ENCODE results near the gene PEA15.

PEA15 gene, protein sequence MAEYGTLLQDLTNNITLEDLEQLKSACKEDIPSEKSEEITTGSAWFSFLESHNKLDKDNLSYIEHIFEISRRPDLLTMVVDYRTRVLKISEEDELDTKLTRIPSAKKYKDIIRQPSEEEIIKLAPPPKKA

DNA sequence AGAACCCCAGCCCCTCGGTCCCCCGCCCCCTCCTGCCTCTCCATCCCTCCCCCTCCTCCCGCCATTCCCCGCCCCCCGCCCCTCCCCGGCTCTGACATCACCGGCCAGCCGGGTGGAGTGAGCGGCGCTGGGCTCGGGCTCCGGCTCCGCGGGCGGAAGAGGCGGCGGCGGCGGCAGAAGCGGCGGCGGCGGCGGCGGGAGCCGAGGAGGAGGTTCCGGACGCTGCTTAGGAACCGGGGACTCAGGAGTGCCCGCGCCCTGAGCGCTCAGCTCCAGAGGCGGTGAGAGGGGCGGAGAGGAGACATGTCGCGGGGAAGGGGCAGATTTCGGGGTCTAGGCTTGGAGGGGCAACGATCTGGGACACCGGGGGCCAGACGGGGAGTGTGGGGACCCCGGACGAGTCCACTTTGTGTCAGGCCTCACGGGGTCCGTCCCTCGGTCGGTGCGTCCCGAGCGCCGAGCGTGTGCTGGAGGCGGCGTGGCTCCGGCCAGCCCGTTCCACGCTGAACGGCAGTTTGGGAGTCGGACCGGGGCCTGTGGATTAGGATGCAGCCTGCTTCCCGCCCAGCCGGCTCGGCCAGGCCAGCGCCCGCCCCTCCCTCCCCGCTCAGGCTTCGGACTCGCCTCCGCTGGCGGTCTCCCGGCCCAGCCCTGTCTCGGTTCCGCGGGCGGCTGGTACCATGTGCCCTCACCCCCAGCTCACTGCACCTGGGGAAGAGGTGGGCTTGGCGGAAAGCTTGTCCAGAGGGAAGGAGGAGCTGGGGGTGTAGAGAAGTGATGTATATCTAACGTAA, at the start of gene PEA15:
PEA15 (plus strand) TSS at position 143 of the 794 bp plus-strand sequence. CDS start 6,161 bp downstream, outside the sequence.
- peak; percentile 79 for DNase-seq

DNA sequence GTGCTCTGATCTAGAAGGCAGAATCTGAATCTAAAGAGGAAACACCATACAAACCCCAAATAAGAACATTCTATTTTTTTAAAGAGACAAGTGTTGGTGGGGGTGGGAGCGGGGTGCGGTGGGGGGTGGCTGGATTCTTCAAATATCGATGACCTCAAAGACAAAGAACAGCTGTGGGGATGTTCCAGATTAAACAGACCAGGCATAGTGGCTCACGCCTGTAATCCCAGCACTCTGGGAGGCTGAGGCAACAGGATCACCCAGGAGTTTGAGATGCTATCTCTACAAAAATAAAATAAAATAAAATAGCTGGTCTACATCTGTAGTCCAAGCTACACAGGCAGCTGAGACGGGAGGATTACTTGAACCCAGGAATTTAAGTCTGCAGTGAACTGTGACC, 48.8 kb upstream of the PEA15 start:
- no peak for DNase-seq

DNA sequence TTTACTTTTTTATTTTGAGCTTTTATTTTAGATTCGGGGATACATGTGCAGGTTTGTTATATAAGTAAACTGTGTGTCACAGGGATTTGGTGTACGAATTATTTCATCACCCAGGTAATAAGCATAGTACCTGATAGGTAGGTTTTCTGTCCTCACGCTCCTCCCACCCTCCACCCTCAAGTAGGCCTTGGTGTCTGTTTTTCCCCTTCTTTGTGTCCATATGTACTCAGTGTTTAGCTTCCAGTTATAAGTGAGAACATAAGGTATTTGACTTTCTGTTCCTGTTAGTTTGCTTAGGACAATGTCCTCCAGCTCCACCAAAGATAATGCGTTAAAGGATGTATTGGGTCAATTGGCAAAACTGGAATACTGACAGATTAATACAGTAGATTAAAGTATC, 48.0 kb upstream of the PEA15 start:
- no peak for DNase-seq

DNA sequence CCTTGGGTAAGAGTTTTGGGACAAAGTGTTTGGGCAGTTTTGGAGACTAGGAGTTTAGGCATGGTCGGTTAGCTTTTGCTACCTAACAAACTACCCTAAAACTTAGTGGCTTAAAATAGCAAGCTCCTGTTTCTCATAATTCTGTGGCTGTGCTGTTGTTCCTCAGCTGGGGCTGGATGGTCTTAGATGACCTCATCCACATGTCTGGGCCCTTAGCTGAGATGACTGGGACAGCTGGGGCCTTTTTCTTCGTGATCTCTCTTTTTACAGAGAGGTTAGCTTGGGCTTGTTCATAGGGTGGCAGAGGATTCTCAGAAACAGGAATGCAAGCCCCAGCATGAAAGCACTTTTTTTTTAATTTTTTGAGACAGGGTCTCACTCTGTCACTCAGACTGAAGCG, 47.2 kb upstream of the PEA15 start:
- DNase-seq: no peak

DNA sequence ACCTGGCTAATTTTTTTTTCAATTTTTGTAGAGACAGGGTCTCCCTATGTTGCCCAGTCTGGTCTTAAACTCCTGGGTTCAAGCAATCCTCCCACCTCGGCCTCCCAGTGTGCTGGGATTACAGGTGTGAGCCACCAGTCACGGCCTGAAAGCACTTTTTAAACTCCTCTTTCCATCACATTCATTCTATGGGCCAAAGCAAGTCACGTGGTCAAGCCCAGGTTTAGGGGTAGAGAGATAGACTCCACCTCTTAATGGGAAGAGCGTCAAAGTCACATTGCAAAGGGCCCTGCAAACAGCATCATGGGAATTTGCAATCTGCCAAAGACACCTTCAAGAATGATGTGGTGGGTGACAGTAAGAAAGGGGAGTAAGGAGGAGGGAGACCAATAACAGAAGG, 46.6 kb upstream of the PEA15 start:
- DNase-seq: no peak

DNA sequence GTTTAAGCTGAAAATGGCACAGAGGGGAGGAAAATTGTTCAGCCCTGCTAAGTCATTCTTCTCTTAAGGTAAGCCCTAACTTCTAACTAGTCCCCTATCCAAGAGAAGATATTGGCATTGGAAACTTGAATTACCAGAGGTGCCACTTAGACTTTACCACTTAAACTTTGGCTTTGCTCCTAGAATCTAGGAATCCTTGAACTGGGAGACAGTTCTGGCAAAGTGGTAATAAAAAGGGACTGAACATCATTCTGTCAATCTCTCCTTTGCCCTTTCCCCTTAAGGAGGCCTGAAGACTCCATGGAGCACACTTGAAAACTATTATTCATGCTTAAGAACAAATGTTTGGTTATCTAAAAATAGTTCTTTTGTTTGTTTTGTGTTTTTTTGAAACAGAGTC, 45.3 kb upstream of the PEA15 start:
- DNase-seq: no peak

DNA sequence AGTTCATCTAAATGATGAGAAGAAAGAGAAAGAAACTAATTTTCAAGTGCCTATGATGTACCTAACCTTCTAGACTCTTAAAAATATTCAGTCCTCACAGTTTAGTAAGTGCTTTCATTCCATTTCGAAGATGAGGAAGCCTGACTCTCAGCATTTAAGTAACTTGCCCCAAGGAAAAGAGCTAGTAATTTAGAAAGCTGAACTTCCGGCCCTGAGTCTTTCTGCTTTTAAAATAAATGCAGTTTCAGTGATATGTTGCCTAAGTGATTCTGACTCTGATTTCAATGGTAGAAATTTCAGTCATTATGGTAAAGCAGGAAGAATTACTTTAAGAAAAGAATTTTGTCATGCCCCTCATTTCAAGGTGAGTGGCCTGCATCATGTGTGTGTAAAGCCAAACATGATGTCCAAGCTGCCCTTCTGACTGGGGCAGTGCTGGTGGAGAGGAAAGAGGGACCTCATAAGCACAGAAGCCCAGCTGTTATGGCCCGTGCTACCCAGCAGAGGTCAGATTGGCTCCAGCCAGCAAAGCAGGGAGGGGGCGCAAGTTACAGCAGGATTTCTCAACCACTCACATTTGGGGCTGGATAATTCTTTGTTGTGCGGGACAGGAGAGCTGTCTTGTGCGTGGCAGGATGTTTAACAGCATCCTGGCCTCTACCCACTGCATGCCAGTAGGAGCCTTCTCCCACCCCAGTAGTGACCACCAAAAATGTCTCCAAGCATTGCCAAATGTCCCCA, 43.0 kb upstream of the PEA15 start:
- no peak for DNase-seq

DNA sequence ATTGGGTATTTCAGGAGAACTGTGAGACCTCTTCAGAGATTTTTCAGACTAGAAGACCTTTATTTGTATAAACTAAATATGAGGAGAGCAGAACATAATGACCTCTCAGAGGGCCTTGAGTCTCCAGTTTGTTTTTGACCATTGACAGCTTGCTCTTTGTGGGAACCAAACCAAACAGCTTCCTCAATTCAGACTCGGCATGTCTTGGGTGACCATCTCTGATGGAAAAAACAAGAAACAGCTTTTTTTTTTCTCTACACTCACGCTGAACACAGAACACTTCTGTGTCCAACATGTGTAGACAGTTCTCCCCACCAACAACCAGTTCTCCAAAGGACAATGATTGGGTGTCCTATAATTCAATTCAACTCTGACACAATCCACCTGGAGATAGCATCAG, 42.3 kb upstream of the PEA15 start:
- no peak for DNase-seq

DNA sequence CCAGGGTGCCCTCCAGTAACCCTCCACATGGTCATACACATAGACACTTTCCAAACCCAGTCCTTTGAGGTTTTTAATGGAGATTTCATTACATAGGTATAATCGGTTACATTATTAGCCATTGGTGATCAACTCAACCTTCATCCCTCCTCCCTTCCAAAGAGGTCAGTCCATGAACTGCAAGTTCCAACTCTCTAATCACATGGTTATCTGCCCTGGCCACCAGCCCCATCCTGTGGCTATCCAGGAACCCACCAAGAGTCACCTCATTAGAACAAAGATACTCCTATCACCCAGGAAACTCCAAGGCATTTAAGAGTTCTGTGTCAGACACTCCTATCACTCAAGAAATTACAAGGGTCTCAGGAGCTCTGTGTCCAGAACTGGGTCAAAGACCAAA, 41.6 kb upstream of the PEA15 start:
- no peak for DNase-seq

DNA sequence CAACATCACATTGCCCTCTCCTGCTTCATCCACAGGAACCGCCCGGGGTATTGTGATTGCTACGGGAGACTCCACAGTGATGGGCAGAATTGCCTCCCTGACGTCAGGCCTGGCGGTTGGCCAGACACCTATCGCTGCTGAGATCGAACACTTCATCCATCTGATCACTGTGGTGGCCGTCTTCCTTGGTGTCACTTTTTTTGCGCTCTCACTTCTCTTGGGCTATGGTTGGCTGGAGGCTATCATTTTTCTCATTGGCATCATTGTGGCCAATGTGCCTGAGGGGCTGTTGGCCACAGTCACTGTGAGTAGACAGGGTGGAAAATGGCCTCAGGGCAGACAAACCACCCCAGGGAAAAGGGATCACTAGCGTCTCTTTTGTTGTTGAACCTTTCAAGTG, 41.1 kb upstream of the PEA15 start:
- DNase-seq: no peak

DNA sequence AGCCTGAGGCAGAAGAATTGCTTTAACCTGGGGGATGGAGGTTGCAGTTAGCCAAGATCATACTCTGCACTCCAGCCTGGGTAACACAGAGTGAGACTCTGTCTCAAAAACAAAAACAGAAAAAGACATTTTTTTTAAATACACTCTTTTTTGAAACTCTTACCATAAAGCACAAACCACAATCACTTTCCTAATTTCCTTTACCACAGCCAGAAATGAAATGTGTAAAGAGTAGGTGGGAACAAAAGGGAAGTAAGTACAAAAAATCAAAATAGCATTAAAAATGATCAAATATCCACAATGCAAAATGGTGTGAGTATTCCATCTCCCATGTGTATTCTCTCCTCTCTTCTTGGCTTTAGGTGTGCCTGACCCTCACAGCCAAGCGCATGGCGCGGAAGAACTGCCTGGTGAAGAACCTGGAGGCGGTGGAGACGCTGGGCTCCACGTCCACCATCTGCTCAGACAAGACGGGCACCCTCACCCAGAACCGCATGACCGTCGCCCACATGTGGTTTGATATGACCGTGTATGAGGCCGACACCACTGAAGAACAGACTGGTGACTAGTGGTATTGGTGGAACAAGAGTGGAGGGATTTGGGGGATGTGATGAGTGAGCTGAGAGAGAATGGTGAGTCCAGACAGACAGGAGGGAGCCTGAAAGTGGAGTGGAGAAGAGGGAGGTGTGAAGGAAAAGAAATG, 38.9 kb upstream of the PEA15 start:
- no peak for DNase-seq

DNA sequence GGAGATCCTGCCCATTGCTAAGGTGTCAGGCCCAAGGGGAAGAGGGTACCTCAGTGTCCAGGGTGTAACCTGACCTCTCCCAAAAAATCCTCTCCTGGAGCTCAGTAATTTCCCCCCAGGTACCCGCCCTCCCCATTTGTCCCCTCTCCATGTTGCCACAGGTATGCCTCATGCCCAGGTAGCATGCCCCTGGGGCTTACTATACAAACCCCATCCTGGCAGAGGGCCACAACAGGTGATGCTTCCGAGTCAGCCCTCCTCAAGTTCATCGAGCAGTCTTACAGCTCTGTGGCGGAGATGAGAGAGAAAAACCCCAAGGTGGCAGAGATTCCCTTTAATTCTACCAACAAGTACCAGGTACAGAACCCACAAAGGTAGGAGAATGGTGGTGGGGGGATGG, 38.1 kb upstream of the PEA15 start:
- no peak for DNase-seq

DNA sequence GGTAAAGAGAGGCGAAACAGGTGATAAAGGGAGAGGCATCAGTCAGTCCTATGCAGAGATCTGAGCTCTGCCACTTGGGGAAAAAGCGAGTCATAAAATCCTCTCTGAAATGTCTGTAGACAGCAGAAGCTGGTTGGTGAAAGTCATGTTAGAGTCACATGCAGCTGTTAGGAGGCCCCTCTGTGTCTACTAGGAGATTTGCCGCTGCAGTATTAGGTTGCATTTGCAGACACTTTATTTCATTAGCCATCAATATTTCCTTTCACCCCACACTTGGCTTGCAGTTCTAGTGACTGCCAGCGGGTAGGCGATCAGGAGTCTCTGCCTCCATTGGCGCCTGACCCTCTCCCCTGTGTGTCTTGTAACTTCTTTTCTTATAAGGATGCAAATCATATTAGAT, 37.6 kb upstream of the PEA15 start:
- no peak for DNase-seq

DNA sequence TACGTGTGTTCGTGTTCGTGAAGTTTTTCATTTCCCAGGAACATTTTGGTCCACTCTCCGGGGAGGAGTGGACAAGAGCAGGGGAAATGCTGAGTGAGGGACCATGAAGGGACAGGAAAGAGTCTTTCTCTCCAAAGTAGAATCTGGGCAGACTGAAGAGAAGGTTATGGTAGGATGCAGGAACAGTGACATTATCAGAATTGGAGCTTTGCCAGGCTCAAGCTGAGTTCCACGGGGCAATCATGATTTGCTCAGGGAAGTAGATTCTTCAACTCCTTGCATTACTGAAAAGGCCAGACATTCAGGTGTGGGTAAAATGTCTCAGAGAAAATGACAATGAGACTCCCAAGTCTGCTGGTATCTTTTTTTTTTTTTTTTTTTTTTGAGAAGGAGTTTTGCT, 37.2 kb upstream of the PEA15 start:
- DNase-seq: no peak

DNA sequence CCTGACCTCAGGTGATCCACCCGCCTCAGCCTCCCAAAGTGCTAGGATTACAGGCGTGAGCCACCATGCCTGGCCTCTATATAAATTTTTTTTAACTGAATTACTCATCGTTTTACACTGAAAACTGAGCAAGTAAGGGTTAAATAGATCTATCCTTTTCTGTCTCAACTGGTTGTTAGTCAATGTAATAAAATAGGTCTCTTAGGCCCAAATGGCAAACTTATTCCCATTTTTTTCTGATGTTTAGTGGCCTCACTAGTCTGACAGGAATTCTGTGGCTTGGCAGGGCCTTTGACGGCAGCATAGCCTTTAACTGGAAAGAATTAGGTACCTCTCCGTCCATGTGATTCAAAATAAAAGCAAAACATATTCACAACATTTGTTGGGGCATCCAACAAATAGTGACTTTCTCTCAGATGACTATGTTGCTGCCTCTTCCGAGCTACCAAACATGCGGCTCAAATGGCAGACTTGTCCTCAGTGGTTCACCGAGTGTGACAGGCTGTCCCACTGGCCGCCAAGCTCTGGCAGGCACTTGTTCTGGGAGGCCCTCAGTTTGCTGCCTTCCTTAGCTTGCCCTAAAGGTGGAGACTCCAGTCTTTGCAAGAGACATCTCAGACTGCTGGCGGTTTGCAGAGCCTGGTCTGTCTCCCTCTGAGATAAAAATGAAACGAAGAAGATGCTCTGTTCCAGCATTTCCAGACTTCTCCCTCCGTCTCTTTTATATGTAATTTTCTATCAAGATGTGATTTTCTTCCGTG, 36.4 kb upstream of the PEA15 start:
- peak; percentile 40 for DNase-seq

DNA sequence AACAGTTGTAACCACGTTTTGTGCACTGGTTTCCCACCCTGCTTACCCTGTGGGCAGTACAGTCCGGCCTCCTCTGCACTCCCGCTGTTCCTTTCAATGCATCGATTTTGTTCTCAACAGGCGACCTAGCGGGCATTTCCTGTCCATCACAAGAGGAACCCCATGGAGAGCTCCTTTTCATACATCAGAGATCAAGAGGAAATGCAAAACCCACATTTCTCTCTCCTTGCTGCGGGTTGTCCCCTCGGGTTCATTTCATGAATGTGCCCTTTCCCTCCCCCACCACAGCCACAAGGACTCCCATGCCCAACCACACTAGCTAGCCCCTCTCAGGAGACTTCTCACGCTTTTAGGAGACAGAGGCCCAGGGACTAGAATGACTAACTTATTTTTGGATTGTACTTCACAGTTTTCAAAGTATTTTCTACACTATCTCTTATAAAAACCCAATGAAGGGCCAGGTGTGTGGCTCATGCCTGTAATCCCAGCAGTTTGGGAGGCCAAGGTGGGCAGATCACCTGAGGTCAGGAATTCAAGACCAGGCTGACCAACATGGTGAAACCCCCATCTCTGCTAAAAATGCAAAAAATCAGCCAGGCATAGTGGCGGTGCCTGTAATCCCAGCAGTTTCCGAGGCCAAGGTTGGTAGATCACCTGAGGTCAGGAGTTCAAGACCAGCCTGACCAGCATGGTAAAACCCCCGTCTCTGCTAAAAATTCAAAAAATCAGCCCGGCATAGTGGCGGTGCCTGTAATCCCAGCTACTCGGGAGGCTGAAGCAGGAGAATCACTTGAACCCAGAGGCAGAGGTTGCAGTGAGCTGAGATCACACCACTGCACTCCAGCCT, 35.4 kb upstream of the PEA15 start:
- DNase-seq: no peak

DNA sequence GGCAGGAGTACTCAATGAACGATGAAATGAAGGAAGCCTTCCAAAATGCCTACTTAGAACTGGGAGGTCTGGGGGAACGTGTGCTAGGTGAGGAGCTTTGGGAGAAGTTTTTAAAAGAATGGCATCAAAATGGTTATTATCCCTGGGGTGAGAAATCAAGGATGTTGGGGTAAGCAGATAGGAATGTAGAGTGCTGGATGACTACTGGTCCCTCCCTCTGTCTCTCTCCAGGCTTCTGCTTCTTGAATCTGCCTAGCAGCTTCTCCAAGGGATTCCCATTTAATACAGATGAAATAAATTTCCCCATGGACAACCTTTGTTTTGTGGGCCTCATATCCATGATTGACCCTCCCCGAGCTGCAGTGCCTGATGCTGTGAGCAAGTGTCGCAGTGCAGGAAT, 33.8 kb upstream of the PEA15 start:
- DNase-seq: peak; percentile 28

DNA sequence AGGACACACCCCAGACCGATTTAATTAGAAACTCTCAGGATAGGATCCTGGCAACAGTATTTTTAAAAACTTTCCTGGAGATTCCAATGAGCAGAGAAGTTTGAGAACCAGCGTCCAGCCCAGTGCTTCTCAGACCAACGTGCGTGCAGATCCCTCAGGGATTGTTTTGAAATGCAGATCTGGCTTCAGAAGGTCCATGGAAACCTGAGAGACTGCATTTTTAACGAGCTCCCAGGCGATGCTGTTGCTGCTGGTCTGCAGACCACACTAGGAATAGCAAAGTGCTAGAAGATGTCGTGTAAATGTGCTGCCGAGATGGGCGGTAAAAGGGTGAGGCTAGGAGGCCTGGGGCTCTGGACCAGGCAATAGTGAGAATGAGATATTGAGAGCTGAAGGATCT, 33.2 kb upstream of the PEA15 start:
- no peak for DNase-seq

DNA sequence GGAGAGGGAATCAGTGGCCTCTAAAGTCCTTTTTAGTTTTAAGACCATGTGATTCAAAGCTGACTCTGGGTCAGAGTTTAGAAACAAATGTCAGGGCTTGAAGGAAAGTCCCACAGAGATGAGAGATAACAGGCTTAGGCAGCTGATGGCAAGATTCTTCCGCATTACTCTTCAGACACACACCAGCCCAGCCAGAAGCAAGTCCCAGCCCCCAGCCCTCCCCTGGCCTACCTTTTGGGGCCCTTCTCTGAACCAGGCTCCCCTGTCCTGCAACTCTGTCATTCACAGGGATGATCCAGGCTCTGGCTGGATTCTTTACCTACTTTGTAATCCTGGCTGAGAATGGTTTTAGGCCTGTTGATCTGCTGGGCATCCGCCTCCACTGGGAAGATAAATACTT, 28.0 kb upstream of the PEA15 start:
- DNase-seq: no peak

DNA sequence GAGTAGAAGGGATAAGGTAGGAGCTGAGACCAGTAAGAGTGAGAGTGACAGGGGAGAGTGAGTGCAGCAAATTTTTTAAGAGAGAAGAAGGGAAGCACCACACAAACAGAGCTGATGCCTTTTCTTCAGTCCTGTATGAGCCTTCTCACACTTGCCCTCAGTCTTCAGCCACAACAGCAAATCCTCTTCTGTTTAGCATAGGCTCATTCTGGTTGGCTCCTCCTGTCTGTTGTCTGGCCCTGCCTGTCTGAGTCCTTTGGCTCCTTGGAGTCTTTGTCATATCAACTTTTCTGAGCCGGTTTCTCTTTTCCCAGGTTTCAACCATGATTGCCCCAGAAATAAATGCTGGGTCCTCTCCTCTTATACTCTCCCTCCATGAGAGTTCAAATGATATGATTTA, 27.5 kb upstream of the PEA15 start:
- DNase-seq: no peak

DNA sequence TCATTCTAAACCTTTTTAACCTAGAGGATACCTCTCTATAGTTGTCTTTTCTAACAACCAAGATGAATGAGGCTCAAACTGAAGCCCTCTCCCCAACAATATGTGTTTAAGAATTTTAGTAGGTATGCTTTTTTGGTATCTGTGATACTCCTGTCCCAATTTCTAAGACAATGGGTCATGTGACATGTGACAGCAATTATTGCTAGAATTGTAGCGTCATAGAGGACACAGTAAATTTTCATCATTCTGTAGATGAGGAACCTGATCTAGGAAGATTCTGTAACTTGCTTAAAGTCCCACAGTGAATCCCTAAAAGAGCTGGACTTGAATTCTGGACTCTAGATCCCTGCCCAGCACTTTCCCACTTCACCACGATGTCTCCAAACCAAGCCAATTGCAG, 26.5 kb upstream of the PEA15 start:
- DNase-seq: no peak

DNA sequence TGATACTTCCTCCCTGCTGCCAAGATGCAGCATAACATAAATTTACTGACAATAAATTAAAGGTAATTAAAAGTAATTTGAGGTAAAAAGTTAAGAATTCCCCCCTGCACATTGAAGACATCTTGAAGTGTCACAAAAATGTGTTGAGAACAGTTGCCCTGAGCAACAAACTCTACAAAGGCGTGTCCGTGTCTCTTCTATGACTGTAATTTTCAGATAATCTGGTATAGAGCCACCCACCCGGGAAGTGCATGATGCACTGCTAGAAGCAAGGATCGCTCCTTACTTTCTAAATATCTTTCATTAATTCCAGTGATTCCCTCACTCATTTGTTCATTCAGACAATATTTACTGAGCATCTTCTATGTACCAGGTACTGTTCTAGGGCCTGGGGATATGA, 25.8 kb upstream of the PEA15 start:
- DNase-seq: no peak
